Transverse colon (tissue), 3 donors: ENCODE data around the gene ATOH8.

Source experiments
- POLR2A ChIP-seq: fragments of 450-650 bp; IDR thresholded peaks from one replicate; pipeline ENCODE4 v1.6.1; 2016; ENCODE audit warnings: antibody characterized with exemption, mild to moderate bottlenecking, moderate library complexity
- POLR2AphosphoS5 ChIP-seq, 3 donors: sonication (generic); formaldehyde crosslinking; IDR thresholded peaks; one replicate each; pipeline ENCODE4 v1.6.1; 2016; ENCODE audit warnings: antibody characterized with exemption in 3 of 3

GRCh38 chr2:85814802-85815550 is 61.2 kb downstream of the ATOH8 start:
- TF ChIP-seq POLR2AphosphoS5 (IDR thresholded peaks at IDR 0.05) (no peak), POLR2A (no peak)
